ENCODE data around the gene NOCT.

NOCT gene

GRCh38 chr4:138983690-138984089 is 31.9 kb upstream of the NOCT start:
- no peak overlapping the region for H3K4me2 ChIP-seq (ENCODE audit: insufficient read depth, low read length)
- no peak overlapping the region for H2AFZ ChIP-seq (ENCODE audit: low read depth, low read length)
- no peak overlapping the region for H3K27ac ChIP-seq (ENCODE audit: low read length)
- no peak overlapping the region for H3K4me3 ChIP-seq (ENCODE audit: low read depth in 1 of 2, low read length in 2 of 2)
- TF ChIP-seq EZH2 (IDR thresholded peaks at IDR 0.05; ENCODE audit: borderline replicate concordance, low read depth, low read length, severe bottlenecking), result no peak
- no peak for TF ChIP-seq CTCF (IDR thresholded peaks at IDR 0.05; ENCODE audit: borderline replicate concordance, extremely low read depth, low read length, poor library complexity, severe bottlenecking)
- no peaks in the 10 kb centered on the region for H3K36me3 ChIP-seq (ENCODE audit: insufficient read depth, low read length)
- no peaks in the 10 kb centered on the region for H3K9me3 ChIP-seq (ENCODE audit: insufficient read depth, low read length, severe bottlenecking)
- DNase-seq, result no peak
- H4K20me1 ChIP-seq (ENCODE audit: insufficient read depth, low read length), result no peaks in the 10 kb centered on the region
- no peaks in the 10 kb centered on the region for H3K4me1 ChIP-seq (ENCODE audit: insufficient read depth, low read length)
- no peak overlapping the region for H3K9ac ChIP-seq (ENCODE audit: low read depth, low read length)
- H3K27me3 ChIP-seq (ENCODE audit: insufficient read depth, low read length, poor library complexity), result no peaks in the 10 kb centered on the region
- ATAC-seq (ENCODE audit: insufficient read depth, low read depth), result no peak
- H3K79me2 ChIP-seq (ENCODE audit: insufficient read depth, low read length), result no peaks in the 10 kb centered on the region

GRCh38 chr4:138984647-138985046 is 30.9 kb upstream of the NOCT start:
- no peak for TF ChIP-seq CTCF (IDR thresholded peaks at IDR 0.05; ENCODE audit: borderline replicate concordance, extremely low read depth, low read length, poor library complexity, severe bottlenecking)
- no peak for TF ChIP-seq EZH2 (IDR thresholded peaks at IDR 0.05; ENCODE audit: borderline replicate concordance, low read depth, low read length, severe bottlenecking)
- DNase-seq (no peak), ATAC-seq (ENCODE audit: insufficient read depth, low read depth) (no peak)
- no peaks in the 10 kb centered on the region for H3K9me3 ChIP-seq (ENCODE audit: insufficient read depth, low read length, severe bottlenecking)
- no peak overlapping the region for H3K27ac ChIP-seq (ENCODE audit: low read length)
- H3K4me1 ChIP-seq (ENCODE audit: insufficient read depth, low read length), result no peaks in the 10 kb centered on the region
- no peak overlapping the region for H3K4me2 ChIP-seq (ENCODE audit: insufficient read depth, low read length)
- no peak overlapping the region for H3K4me3 ChIP-seq (ENCODE audit: low read depth in 1 of 2, low read length in 2 of 2)
- no peaks in the 10 kb centered on the region for H3K27me3 ChIP-seq (ENCODE audit: insufficient read depth, low read length, poor library complexity)
- no peaks in the 10 kb centered on the region for H3K79me2 ChIP-seq (ENCODE audit: insufficient read depth, low read length)
- H3K36me3 ChIP-seq (ENCODE audit: insufficient read depth, low read length), result no peaks in the 10 kb centered on the region
- no peaks in the 10 kb centered on the region for H4K20me1 ChIP-seq (ENCODE audit: insufficient read depth, low read length)
- no peak overlapping the region for H3K9ac ChIP-seq (ENCODE audit: low read depth, low read length)
- no peak overlapping the region for H2AFZ ChIP-seq (ENCODE audit: low read depth, low read length)

GRCh38 chr4:138992676-138993075 is 22.9 kb upstream of the NOCT start:
- Histone ChIP-seq H3K4me1 (ENCODE audit: insufficient read depth, low read length) (no peaks in the 10 kb centered on the region), H3K36me3 (ENCODE audit: insufficient read depth, low read length) (no peaks in the 10 kb centered on the region), H3K4me3 (ENCODE audit: low read depth in 1 of 2, low read length in 2 of 2) (no peak overlapping the region), H4K20me1 (ENCODE audit: insufficient read depth, low read length) (no peaks in the 10 kb centered on the region), H3K4me2 (ENCODE audit: insufficient read depth, low read length) (no peak overlapping the region), H3K27me3 (ENCODE audit: insufficient read depth, low read length, poor library complexity) (no peaks in the 10 kb centered on the region), H3K9ac (ENCODE audit: low read depth, low read length) (no peak overlapping the region), H2AFZ (ENCODE audit: low read depth, low read length) (no peak overlapping the region), H3K9me3 (ENCODE audit: insufficient read depth, low read length, severe bottlenecking) (no peaks in the 10 kb centered on the region), H3K79me2 (ENCODE audit: insufficient read depth, low read length) (no peaks in the 10 kb centered on the region), H3K27ac (ENCODE audit: low read length) (no peak overlapping the region)
- DNase-seq (no peak), ATAC-seq (ENCODE audit: insufficient read depth, low read depth) (no peak)
- TF ChIP-seq EZH2 (IDR thresholded peaks at IDR 0.05; ENCODE audit: borderline replicate concordance, low read depth, low read length, severe bottlenecking) (no peak), CTCF (IDR thresholded peaks at IDR 0.05; ENCODE audit: borderline replicate concordance, extremely low read depth, low read length, poor library complexity, severe bottlenecking) (no peak)

GRCh38 chr4:138996090-138996489 is 19.5 kb upstream of the NOCT start:
- ATAC-seq (ENCODE audit: insufficient read depth, low read depth), result no peak
- H3K79me2 ChIP-seq (ENCODE audit: insufficient read depth, low read length), result no peaks in the 10 kb centered on the region
- no peaks in the 10 kb centered on the region for H3K9me3 ChIP-seq (ENCODE audit: insufficient read depth, low read length, severe bottlenecking)
- TF ChIP-seq CTCF (IDR thresholded peaks at IDR 0.05; ENCODE audit: borderline replicate concordance, extremely low read depth, low read length, poor library complexity, severe bottlenecking) (no peak), EZH2 (IDR thresholded peaks at IDR 0.05; ENCODE audit: borderline replicate concordance, low read depth, low read length, severe bottlenecking) (no peak)
- H3K4me3 ChIP-seq (ENCODE audit: low read depth in 1 of 2, low read length in 2 of 2), result no peak overlapping the region
- no peaks in the 10 kb centered on the region for H4K20me1 ChIP-seq (ENCODE audit: insufficient read depth, low read length)
- no peak overlapping the region for H3K4me2 ChIP-seq (ENCODE audit: insufficient read depth, low read length)
- no peaks in the 10 kb centered on the region for H3K4me1 ChIP-seq (ENCODE audit: insufficient read depth, low read length)
- no peak for DNase-seq
- H2AFZ ChIP-seq (ENCODE audit: low read depth, low read length), result no peak overlapping the region
- H3K36me3 ChIP-seq (ENCODE audit: insufficient read depth, low read length), result no peaks in the 10 kb centered on the region
- H3K27ac ChIP-seq (ENCODE audit: low read length), result no peak overlapping the region
- H3K9ac ChIP-seq (ENCODE audit: low read depth, low read length), result no peak overlapping the region
- H3K27me3 ChIP-seq (ENCODE audit: insufficient read depth, low read length, poor library complexity), result no peaks in the 10 kb centered on the region

Measured in DND-41 (cell line).